ENCODE data around the gene CBX3.
"Not testable (repeated sequence)": the region's sequence is repeated elsewhere in the genome, so short reads cannot be mapped to it uniquely, and the experiment has no call there.

The CBX3 gene

DNA sequence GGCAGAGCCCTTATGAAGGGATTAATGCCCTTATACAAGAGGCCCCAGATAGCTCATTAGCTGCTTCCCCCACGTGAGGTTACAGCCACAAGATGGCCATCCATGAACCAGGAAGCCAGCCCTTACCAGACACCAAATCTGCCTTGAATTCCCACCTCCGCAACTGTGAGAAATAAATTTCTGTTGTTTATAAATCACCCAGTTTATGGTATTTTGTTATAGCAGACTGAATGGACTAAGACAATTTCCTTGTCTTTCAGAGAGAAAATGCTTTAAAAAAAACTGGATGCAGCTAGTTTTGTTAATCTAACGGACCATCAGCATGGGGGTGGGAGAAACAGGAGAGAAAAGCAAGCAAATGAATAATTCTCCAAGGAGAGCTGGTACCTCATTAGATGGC is 36.5 kb downstream of the CBX3 start:
- DNase-seq (ENCODE audit: extremely low read depth, low read depth) = no peak
- TF ChIP-seq, protein P1, sequence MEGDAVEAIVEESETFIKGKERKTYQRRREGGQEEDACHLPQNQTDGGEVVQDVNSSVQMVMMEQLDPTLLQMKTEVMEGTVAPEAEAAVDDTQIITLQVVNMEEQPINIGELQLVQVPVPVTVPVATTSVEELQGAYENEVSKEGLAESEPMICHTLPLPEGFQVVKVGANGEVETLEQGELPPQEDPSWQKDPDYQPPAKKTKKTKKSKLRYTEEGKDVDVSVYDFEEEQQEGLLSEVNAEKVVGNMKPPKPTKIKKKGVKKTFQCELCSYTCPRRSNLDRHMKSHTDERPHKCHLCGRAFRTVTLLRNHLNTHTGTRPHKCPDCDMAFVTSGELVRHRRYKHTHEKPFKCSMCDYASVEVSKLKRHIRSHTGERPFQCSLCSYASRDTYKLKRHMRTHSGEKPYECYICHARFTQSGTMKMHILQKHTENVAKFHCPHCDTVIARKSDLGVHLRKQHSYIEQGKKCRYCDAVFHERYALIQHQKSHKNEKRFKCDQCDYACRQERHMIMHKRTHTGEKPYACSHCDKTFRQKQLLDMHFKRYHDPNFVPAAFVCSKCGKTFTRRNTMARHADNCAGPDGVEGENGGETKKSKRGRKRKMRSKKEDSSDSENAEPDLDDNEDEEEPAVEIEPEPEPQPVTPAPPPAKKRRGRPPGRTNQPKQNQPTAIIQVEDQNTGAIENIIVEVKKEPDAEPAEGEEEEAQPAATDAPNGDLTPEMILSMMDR (IDR thresholded peaks at IDR 0.05; ENCODE audit: low read depth, low read length, missing control alignments) = no peak

DNA sequence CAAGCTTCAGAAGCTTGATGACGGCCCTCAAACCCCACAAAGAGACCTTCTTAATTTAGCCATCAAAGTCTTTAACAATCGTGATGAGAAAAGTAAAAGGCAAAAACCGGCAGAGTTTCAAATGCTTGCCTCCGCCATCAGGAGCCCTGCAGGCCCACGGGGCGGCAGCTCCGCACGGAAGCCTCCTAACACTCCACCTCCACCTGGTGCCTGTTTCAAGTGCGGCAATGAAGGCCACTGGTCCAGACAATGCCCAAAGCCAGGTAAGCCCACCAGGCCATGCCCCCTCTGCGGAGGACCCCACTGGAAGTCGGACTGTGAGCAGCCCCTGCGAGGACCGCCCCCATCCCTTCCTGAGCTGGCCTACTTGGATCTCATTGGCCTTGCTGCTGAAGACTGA is 43.6 kb downstream of the CBX3 start:
- H3K4me3 ChIP-seq (replicated peaks; ENCODE audit: low read depth, low read length) = no peak overlapping the region
- TF ChIP-seq, protein P1 (IDR thresholded peaks at IDR 0.05; ENCODE audit: low read depth, low read length, missing control alignments) = no peak
- DNase-seq (ENCODE audit: extremely low read depth, low read depth) = no peak

More for the DNA sequence above, 36.5 kb downstream of the CBX3 start:
- no peak overlapping the region for H3K4me3 ChIP-seq (replicated peaks; ENCODE audit: low read depth, low read length)

DNA sequence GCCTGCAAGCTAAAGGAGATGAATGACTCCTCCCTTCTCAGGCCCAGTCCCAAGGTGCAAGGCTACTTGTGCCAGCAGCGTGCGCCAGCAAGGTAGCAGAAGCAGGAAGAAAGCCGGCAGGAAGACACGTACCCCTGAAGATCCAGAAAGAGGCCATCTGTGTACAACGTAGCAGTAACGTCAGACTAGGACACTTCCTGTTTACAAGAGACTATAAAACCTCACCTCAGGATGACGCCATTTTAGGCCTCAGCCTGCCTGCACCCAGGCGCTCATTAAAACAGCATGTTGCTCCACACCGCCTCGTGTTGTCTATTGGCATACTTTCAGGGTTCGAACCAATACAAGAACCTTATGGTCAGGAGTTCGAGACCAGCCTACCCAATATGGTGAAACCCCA is 48.7 kb downstream of the CBX3 start:
- TF ChIP-seq, protein P1 (IDR thresholded peaks at IDR 0.05; ENCODE audit: low read depth, low read length, missing control alignments) = no peak
- H3K4me3 ChIP-seq (replicated peaks; ENCODE audit: low read depth, low read length) = no peak overlapping the region
- DNase-seq (ENCODE audit: extremely low read depth, low read depth) = no peak

DNA sequence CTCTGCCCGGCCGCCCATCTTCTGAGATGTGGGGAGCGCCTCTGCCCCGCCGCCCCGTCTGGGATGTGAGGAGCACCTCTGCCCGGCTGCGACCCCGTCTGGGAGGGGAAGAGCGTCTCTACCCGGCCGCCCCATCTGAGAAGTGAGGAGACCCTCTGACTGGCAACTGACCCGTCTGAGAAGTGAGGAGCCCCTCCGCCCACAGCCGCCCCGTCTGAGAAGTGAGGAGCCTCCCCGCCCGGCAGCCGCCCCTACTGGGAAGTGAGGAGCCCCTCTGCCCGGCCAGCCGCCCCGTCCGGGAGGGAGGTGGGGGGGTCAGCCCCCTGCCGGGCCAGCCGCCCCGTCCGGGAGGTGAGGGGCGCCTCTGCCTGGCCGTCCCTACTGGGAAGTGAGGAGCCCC is 60.3 kb downstream of the CBX3 start:
- not testable (repeated sequence) for H3K4me3 ChIP-seq (replicated peaks; ENCODE audit: low read depth, low read length); DNase-seq (ENCODE audit: extremely low read depth, low read depth)
